ENCODE measurements around the gene CDH13.

DNA sequence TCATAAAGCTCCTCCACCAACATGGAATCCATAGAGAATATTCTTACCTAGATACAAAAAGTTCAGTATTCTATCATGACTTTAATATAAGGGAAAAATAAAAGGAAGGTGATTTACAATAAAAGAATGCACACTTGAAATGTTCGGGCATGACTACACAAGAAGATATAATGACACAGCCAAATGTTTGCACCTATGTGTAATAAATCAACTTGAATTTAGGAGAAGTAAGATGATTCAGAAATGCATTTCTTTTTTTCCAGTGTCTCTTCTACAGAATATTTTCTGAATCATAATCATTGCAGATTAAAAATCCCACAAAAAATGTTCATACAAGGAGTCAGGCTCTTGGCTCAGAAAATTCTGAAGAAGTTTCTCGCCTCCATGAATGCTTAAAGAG lies 777.0 kb downstream of the CDH13 start:
- TF ChIP-seq SAP30 (IDR thresholded peaks at IDR 0.05; ENCODE audit: insufficient read depth, insufficient replicate concordance, low read length), result no peak
- TF ChIP-seq SIN3A (conservative IDR thresholded peaks at IDR 0.05 in 1 of 2, IDR thresholded peaks at IDR 0.05 in 1 of 2; ENCODE audit: low read depth in 1 of 2, low read length in 2 of 2), result no peak
- no peak for TF ChIP-seq RAD21 (IDR thresholded peaks at IDR 0.05 in 1 of 2, conservative IDR thresholded peaks at IDR 0.05 in 1 of 2; ENCODE audit: low read depth in 2 of 2, low read length in 2 of 2)
- no peak for TF ChIP-seq POLR2A (IDR thresholded peaks at IDR 0.05; ENCODE audit: control extremely low read depth in 1 of 2, low read depth in 2 of 2, low read length in 2 of 2)
- no peak for TF ChIP-seq CTCF (IDR thresholded peaks at IDR 0.05; ENCODE audit: control extremely low read depth in 1 of 3, insufficient read depth in 1 of 3, low read depth in 1 of 3, low read length in 3 of 3)
- TF ChIP-seq SP1 (IDR thresholded peaks at IDR 0.05; ENCODE audit: low read depth, low read length), result no peak
- TF ChIP-seq, protein P1, sequence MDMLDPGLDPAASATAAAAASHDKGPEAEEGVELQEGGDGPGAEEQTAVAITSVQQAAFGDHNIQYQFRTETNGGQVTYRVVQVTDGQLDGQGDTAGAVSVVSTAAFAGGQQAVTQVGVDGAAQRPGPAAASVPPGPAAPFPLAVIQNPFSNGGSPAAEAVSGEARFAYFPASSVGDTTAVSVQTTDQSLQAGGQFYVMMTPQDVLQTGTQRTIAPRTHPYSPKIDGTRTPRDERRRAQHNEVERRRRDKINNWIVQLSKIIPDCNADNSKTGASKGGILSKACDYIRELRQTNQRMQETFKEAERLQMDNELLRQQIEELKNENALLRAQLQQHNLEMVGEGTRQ (IDR thresholded peaks at IDR 0.05; ENCODE audit: low read length), result no peak
- no peak for TF ChIP-seq MAFK (IDR thresholded peaks at IDR 0.05; ENCODE audit: low read depth, low read length)
- no peak for TF ChIP-seq CBX5 (IDR thresholded peaks at IDR 0.05; ENCODE audit: low read depth, low read length)
- TF ChIP-seq TEAD4 (IDR thresholded peaks at IDR 0.05; ENCODE audit: low read depth, low read length), result no peak
- no peak for TF ChIP-seq ZNF274 (IDR thresholded peaks at IDR 0.05; ENCODE audit: borderline replicate concordance, extremely low read depth, low read length)
- no peak for TF ChIP-seq BACH1 (IDR thresholded peaks at IDR 0.05; ENCODE audit: low read length)
